ENCODE measurements around the gene SYT11. TPM values are rescaled to one million over a fixed set of nuclear protein-coding genes. Genes with fewer than 3 reads are reported as not detected.

Gene SYT11
- total RNA-seq, 1 experiment from 2014 or later, result 6.1 TPM

- TF ChIP-seq, protein P1, sequence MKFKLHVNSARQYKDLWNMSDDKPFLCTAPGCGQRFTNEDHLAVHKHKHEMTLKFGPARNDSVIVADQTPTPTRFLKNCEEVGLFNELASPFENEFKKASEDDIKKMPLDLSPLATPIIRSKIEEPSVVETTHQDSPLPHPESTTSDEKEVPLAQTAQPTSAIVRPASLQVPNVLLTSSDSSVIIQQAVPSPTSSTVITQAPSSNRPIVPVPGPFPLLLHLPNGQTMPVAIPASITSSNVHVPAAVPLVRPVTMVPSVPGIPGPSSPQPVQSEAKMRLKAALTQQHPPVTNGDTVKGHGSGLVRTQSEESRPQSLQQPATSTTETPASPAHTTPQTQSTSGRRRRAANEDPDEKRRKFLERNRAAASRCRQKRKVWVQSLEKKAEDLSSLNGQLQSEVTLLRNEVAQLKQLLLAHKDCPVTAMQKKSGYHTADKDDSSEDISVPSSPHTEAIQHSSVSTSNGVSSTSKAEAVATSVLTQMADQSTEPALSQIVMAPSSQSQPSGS (CRISPR knock-in tag; IDR thresholded peaks at IDR 0.05; ENCODE audit: borderline replicate concordance, low read depth), result no peak
- TF ChIP-seq TP53 (CRISPR knock-in tag; IDR thresholded peaks at IDR 0.05) (no peak), ZNF263 (CRISPR knock-in tag; IDR thresholded peaks at IDR 0.05; ENCODE audit: low read depth) (no peak), ATF3 (CRISPR knock-in tag; conservative IDR thresholded peaks at IDR 0.05) (no peak), ZNF671 (CRISPR knock-in tag; IDR thresholded peaks at IDR 0.05) (no peak)
- TF ChIP-seq, protein P2, sequence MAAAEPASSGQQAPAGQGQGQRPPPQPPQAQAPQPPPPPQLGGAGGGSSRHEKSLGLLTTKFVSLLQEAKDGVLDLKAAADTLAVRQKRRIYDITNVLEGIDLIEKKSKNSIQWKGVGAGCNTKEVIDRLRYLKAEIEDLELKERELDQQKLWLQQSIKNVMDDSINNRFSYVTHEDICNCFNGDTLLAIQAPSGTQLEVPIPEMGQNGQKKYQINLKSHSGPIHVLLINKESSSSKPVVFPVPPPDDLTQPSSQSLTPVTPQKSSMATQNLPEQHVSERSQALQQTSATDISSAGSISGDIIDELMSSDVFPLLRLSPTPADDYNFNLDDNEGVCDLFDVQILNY (CRISPR knock-in tag; IDR thresholded peaks at IDR 0.05), result no peak
- Mint-ChIP-seq H3K36me3 (peaks cover 40% of the 10 kb centered on the region), H3K27ac (peak overlapping the region; percentile 75), H3K27me3 (ENCODE audit: low read depth) (no peaks in the 10 kb centered on the region), H3K4me3 (no peak overlapping the region), H3K9me3 (no peaks in the 10 kb centered on the region), H3K4me1 (peaks cover 7% of the 10 kb centered on the region)
- ATAC-seq (no peak), DNase-seq (ENCODE audit: low spot score) (no peak)
- POLR2A ChIA-PET, result no interaction called here
- CTCF ChIA-PET, result no interaction called here
Observed at GRCh38 chr1:155844860-155845421, 14.4 kb upstream of the SYT11 start.

GRCh38 chr1:155847823-155848529 is 11.4 kb upstream of the SYT11 start:
- peak overlapping the region; percentile 75 for H3K27ac Mint-ChIP-seq
- H3K9me3 Mint-ChIP-seq, result no peaks in the 10 kb centered on the region
- POLR2A ChIA-PET, result no interaction called here
- CTCF ChIA-PET, result no interaction called here
- peaks cover 7% of the 10 kb centered on the region for H3K4me1 Mint-ChIP-seq
- no peak for TF ChIP-seq PRRX2 (CRISPR knock-in tag; IDR thresholded peaks at IDR 0.05)
- no peak for TF ChIP-seq GTF2I (CRISPR knock-in tag; conservative IDR thresholded peaks at IDR 0.05)
- TF ChIP-seq, protein P3, sequence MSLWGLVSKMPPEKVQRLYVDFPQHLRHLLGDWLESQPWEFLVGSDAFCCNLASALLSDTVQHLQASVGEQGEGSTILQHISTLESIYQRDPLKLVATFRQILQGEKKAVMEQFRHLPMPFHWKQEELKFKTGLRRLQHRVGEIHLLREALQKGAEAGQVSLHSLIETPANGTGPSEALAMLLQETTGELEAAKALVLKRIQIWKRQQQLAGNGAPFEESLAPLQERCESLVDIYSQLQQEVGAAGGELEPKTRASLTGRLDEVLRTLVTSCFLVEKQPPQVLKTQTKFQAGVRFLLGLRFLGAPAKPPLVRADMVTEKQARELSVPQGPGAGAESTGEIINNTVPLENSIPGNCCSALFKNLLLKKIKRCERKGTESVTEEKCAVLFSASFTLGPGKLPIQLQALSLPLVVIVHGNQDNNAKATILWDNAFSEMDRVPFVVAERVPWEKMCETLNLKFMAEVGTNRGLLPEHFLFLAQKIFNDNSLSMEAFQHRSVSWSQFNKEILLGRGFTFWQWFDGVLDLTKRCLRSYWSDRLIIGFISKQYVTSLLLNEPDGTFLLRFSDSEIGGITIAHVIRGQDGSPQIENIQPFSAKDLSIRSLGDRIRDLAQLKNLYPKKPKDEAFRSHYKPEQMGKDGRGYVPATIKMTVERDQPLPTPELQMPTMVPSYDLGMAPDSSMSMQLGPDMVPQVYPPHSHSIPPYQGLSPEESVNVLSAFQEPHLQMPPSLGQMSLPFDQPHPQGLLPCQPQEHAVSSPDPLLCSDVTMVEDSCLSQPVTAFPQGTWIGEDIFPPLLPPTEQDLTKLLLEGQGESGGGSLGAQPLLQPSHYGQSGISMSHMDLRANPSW (CRISPR knock-in tag; conservative IDR thresholded peaks at IDR 0.05; ENCODE audit: low read depth), result no peak
- no peak for TF ChIP-seq SP1 (CRISPR knock-in tag; conservative IDR thresholded peaks at IDR 0.05)
- no peak for TF ChIP-seq ELF4 (CRISPR knock-in tag; IDR thresholded peaks at IDR 0.05; ENCODE audit: low read depth)
- TF ChIP-seq, protein P4, sequence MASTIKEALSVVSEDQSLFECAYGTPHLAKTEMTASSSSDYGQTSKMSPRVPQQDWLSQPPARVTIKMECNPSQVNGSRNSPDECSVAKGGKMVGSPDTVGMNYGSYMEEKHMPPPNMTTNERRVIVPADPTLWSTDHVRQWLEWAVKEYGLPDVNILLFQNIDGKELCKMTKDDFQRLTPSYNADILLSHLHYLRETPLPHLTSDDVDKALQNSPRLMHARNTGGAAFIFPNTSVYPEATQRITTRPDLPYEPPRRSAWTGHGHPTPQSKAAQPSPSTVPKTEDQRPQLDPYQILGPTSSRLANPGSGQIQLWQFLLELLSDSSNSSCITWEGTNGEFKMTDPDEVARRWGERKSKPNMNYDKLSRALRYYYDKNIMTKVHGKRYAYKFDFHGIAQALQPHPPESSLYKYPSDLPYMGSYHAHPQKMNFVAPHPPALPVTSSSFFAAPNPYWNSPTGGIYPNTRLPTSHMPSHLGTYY (CRISPR knock-in tag; IDR thresholded peaks at IDR 0.05), result no peak
- no peak for TF ChIP-seq ZNF416 (CRISPR knock-in tag; IDR thresholded peaks at IDR 0.05)
- no peak for TF ChIP-seq ESRRA (CRISPR knock-in tag; IDR thresholded peaks at IDR 0.05; ENCODE audit: borderline replicate concordance)
- no peak for TF ChIP-seq CREM (CRISPR knock-in tag; IDR thresholded peaks at IDR 0.05)
- TF ChIP-seq ZNF396 (CRISPR knock-in tag; IDR thresholded peaks at IDR 0.05; ENCODE audit: borderline replicate concordance), result no peak
- TF ChIP-seq GABPB1 (CRISPR knock-in tag; IDR thresholded peaks at IDR 0.05), result no peak
- TF ChIP-seq, protein P5, sequence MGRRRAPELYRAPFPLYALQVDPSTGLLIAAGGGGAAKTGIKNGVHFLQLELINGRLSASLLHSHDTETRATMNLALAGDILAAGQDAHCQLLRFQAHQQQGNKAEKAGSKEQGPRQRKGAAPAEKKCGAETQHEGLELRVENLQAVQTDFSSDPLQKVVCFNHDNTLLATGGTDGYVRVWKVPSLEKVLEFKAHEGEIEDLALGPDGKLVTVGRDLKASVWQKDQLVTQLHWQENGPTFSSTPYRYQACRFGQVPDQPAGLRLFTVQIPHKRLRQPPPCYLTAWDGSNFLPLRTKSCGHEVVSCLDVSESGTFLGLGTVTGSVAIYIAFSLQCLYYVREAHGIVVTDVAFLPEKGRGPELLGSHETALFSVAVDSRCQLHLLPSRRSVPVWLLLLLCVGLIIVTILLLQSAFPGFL (CRISPR knock-in tag; IDR thresholded peaks at IDR 0.05; ENCODE audit: borderline replicate concordance), result no peak
- no peak for TF ChIP-seq JAZF1 (CRISPR knock-in tag; IDR thresholded peaks at IDR 0.05)
- TF ChIP-seq KAT7 (CRISPR knock-in tag; IDR thresholded peaks at IDR 0.05; ENCODE audit: borderline replicate concordance), result no peak
- TF ChIP-seq, protein P6, sequence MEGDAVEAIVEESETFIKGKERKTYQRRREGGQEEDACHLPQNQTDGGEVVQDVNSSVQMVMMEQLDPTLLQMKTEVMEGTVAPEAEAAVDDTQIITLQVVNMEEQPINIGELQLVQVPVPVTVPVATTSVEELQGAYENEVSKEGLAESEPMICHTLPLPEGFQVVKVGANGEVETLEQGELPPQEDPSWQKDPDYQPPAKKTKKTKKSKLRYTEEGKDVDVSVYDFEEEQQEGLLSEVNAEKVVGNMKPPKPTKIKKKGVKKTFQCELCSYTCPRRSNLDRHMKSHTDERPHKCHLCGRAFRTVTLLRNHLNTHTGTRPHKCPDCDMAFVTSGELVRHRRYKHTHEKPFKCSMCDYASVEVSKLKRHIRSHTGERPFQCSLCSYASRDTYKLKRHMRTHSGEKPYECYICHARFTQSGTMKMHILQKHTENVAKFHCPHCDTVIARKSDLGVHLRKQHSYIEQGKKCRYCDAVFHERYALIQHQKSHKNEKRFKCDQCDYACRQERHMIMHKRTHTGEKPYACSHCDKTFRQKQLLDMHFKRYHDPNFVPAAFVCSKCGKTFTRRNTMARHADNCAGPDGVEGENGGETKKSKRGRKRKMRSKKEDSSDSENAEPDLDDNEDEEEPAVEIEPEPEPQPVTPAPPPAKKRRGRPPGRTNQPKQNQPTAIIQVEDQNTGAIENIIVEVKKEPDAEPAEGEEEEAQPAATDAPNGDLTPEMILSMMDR (IDR thresholded peaks at IDR 0.05), result no peak
- TF ChIP-seq CREB1 (CRISPR knock-in tag; IDR thresholded peaks at IDR 0.05), result no peak
- TF ChIP-seq, protein P7, sequence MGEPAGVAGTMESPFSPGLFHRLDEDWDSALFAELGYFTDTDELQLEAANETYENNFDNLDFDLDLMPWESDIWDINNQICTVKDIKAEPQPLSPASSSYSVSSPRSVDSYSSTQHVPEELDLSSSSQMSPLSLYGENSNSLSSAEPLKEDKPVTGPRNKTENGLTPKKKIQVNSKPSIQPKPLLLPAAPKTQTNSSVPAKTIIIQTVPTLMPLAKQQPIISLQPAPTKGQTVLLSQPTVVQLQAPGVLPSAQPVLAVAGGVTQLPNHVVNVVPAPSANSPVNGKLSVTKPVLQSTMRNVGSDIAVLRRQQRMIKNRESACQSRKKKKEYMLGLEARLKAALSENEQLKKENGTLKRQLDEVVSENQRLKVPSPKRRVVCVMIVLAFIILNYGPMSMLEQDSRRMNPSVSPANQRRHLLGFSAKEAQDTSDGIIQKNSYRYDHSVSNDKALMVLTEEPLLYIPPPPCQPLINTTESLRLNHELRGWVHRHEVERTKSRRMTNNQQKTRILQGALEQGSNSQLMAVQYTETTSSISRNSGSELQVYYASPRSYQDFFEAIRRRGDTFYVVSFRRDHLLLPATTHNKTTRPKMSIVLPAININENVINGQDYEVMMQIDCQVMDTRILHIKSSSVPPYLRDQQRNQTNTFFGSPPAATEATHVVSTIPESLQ (CRISPR knock-in tag; IDR thresholded peaks at IDR 0.05), result no peak
- no peaks in the 10 kb centered on the region for H3K27me3 Mint-ChIP-seq (ENCODE audit: low read depth)
- peaks cover 63% of the 10 kb centered on the region for H3K36me3 Mint-ChIP-seq
- DNase-seq (ENCODE audit: low spot score) (no peak), ATAC-seq (no peak)
- H3K4me3 Mint-ChIP-seq, result no peak overlapping the region
